ENCODE measurements around the gene LMAN2L. TPM values are rescaled to one million over a fixed set of nuclear protein-coding genes. Genes with fewer than 3 reads are reported as not detected.

The LMAN2L gene
- total and polyA plus RNA-seq, 2 of the 8 experiments (the other 6 are each of a cell fraction or from before 2014, with no cell fraction given): 14.3 to 17.6 TPM

DNA sequence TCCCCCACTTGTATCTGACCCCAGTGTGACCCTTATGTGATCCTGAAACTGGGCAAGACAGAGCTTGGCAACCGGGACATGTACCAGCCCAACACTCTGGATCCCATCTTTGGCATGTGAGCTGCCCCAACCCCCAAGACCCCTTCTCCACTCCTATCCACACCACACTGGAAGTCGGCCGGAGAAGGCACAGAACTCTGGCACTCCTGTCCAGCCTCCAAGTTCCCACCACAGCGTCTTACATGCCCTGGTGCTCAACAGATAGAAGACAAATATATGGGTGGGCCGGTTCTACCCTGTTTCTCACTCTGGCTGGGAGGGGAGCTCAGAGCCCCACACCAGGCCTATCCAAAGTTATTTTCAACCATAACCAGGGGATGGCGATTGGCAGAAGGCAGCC is 40.8 kb downstream of the LMAN2L start:
- POLR2A ChIA-PET (ENCODE audit: partially characterized antibody): no interaction called here

More for the DNA sequence above, 40.8 kb downstream of the LMAN2L start:
- no peak overlapping the region for H2BK5ac ChIP-seq (ENCODE audit: low read depth, low read length)
- no peak overlapping the region for H4K5ac ChIP-seq (ENCODE audit: insufficient read length, low read depth, low read length)
- H4K91ac ChIP-seq (replicated peaks; ENCODE audit: insufficient read length, low read length): no peak overlapping the region
- no peak overlapping the region for H2AFZ ChIP-seq (ENCODE audit: low read length)
- H3K4me2 ChIP-seq (ENCODE audit: insufficient read depth in 1 of 2, low read depth in 2 of 2, low read length in 2 of 2): no peak overlapping the region
- no peak overlapping the region for H3K4me3 ChIP-seq (ENCODE audit: extremely low read depth in 1 of 4, insufficient read depth in 2 of 4, low read depth in 3 of 4, low read length in 4 of 4)
- no peaks in the 10 kb centered on the region for H3K79me1 ChIP-seq (ENCODE audit: low read depth, low read length)
- H2BK15ac ChIP-seq (ENCODE audit: low read length): no peak overlapping the region
- no peak overlapping the region for H2AK5ac ChIP-seq (ENCODE audit: low read depth, low read length)
- no peak overlapping the region for H3K27ac ChIP-seq (ENCODE audit: low read depth, low read length)
- H3K14ac ChIP-seq (ENCODE audit: insufficient read length): no peak overlapping the region
- H3K4ac ChIP-seq (replicated peaks; ENCODE audit: insufficient read length, low read depth, low read length): no peak overlapping the region
- WGBS, 2 experiments (ENCODE audit: extremely low coverage in 1 of 2, insufficient coverage in 1 of 2, insufficient read length in 1 of 2, insufficient replicate concordance in 2 of 2, low coverage in 1 of 2, low lambda C conversion rate in 2 of 2, missing lambda C conversion rate in 1 of 2): 85% methylated on average over 6 of the region's 6 CpGs; no CpG with 5 or more reads in 1 of the 2 experiments
- H3K23ac ChIP-seq (ENCODE audit: insufficient read length): no peak overlapping the region
- H3K4me1 ChIP-seq (replicated peaks in 1 of 4; ENCODE audit: control insufficient read depth in 3 of 4, insufficient read depth in 4 of 4, low read length in 3 of 4): no peaks in the 10 kb centered on the region
- H4K20me1 ChIP-seq (replicated peaks in 1 of 2; ENCODE audit: control insufficient read depth in 1 of 2, insufficient read depth in 2 of 2, low read length in 2 of 2): no peaks in the 10 kb centered on the region
- DNase-seq (ENCODE audit: low read depth in 1 of 2, low spot score in 2 of 2): no peak
- TF ChIP-seq KDM5A (IDR thresholded peaks at IDR 0.05; ENCODE audit: low read length) (no peak), NRF1 (IDR thresholded peaks at IDR 0.05; ENCODE audit: low read depth, low read length) (no peak), EP300 (IDR thresholded peaks at IDR 0.05; ENCODE audit: borderline replicate concordance in 1 of 2, low read depth in 2 of 2, low read length in 2 of 2) (no peak), SRF (IDR thresholded peaks at IDR 0.05; ENCODE audit: low read depth, low read length) (no peak), SUZ12 (IDR thresholded peaks at IDR 0.05; ENCODE audit: low read length) (no peak), MAFK (IDR thresholded peaks at IDR 0.05; ENCODE audit: low read depth, low read length) (no peak), TAF7 (optimal IDR thresholded peaks at IDR 0.05; ENCODE audit: borderline replicate concordance, low read depth, low read length) (no peak), GABPA (IDR thresholded peaks at IDR 0.05; ENCODE audit: borderline replicate concordance, insufficient read depth, low read length) (no peak), RBBP5 (IDR thresholded peaks at IDR 0.05; ENCODE audit: borderline replicate concordance, low read depth, low read length) (no peak)
- TF ChIP-seq, protein P1, sequence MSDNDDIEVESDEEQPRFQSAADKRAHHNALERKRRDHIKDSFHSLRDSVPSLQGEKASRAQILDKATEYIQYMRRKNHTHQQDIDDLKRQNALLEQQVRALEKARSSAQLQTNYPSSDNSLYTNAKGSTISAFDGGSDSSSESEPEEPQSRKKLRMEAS (IDR thresholded peaks at IDR 0.05): no peak
- TF ChIP-seq, protein P2, sequence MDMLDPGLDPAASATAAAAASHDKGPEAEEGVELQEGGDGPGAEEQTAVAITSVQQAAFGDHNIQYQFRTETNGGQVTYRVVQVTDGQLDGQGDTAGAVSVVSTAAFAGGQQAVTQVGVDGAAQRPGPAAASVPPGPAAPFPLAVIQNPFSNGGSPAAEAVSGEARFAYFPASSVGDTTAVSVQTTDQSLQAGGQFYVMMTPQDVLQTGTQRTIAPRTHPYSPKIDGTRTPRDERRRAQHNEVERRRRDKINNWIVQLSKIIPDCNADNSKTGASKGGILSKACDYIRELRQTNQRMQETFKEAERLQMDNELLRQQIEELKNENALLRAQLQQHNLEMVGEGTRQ (IDR thresholded peaks at IDR 0.05; ENCODE audit: low read length): no peak
- TF ChIP-seq, protein P3, sequence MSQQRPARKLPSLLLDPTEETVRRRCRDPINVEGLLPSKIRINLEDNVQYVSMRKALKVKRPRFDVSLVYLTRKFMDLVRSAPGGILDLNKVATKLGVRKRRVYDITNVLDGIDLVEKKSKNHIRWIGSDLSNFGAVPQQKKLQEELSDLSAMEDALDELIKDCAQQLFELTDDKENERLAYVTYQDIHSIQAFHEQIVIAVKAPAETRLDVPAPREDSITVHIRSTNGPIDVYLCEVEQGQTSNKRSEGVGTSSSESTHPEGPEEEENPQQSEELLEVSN (IDR thresholded peaks at IDR 0.05): no peak
- CTCF ChIA-PET (ENCODE audit: partially characterized antibody): interaction anchor here (0.9 to 1.8 kb wide), 5 partner anchors 11 to 61 kb away, joined by 3 to 7 read pairs (median 4); partner anchors contain the start of gene CNNM4
- H3K9ac ChIP-seq (replicated peaks in 1 of 4; ENCODE audit: extremely low read depth in 1 of 4, low read depth in 3 of 4, low read length in 3 of 4): no peak overlapping the region
- no peak for FAIRE-seq
- H3K9me3 ChIP-seq (ENCODE audit: insufficient read depth in 2 of 2, low read depth in 1 of 2, low read length in 1 of 2): no peaks in the 10 kb centered on the region
- no peak overlapping the region for H3K56ac ChIP-seq (replicated peaks; ENCODE audit: insufficient read length, low read depth, low read length)
- no peak overlapping the region for H2BK120ac ChIP-seq (replicated peaks; ENCODE audit: low read depth, low read length)
- H2BK12ac ChIP-seq (ENCODE audit: low read depth, low read length): no peak overlapping the region
- H2BK20ac ChIP-seq (ENCODE audit: low read length): no peak overlapping the region
- H4K8ac ChIP-seq (ENCODE audit: extremely low read depth, insufficient read depth, low read length): no peak overlapping the region; the same call in 1 of the 2 replicates
- no peaks in the 10 kb centered on the region for H3K27me3 ChIP-seq (replicated peaks in 1 of 4; ENCODE audit: control insufficient read depth in 3 of 4, extremely low read depth in 1 of 4, insufficient read depth in 3 of 4, low read length in 3 of 4)
- H3K79me2 ChIP-seq (ENCODE audit: control insufficient read depth in 1 of 2, insufficient read depth in 2 of 2, low read length in 2 of 2): no peaks in the 10 kb centered on the region
- no peaks in the 10 kb centered on the region for H3K23me2 ChIP-seq (ENCODE audit: low read depth, low read length)
- H3K18ac ChIP-seq (ENCODE audit: extremely low read depth, low read length): no peak overlapping the region
- no peaks in the 10 kb centered on the region; a peak in 1 of 8 replicates for H3K36me3 ChIP-seq (ENCODE audit: control insufficient read depth in 2 of 4, insufficient read depth in 4 of 4, low read length in 3 of 4)

Data from H1 (cell line).